T-cell (primary cell): ENCODE measurements around the gene COX15. TPM values are rescaled to one million over a fixed set of nuclear protein-coding genes. Genes with fewer than 3 reads are reported as not detected.

Source experiments
- ATAC-seq, 4 experiments: fragments of 200-7000 bp in 3 of 4; fragments of 150-1000 bp in 1 of 4; cut with Tn5 transposase; replicated peaks in 1 of 4; 1 replicate in 3 of 4; 2 replicates in 1 of 4; pipeline ENCODE4 v1.10.0; 2021; ENCODE audit warnings: moderate library complexity in 3 of 4, mild to moderate bottlenecking in 2 of 4, moderate number of reproducible peaks in 1 of 4
- CTCF ChIA-PET, 2 donors: fragments of 300-600 bp; sonication (Branson Sonifier 250); formaldehyde crosslinking; loops; one replicate each; lab custom pipeline; 2022; ENCODE audit warnings: antibody characterized with exemption in 2 of 2; lab: Charles Lee
- POLR2A ChIA-PET, 2 donors: fragments of 300-600 bp; sonication (Branson Sonifier 250); formaldehyde crosslinking; loops; one replicate each; lab custom pipeline; 2022; ENCODE audit warnings: antibody characterized with exemption in 2 of 2; lab: Charles Lee
- DNase-seq, 35 experiments: peaks; one replicate each; pipeline versions ENCODE4 v3.0.0 to v3.0.0-alpha.2; 2013 to 2023
- H3K27ac ChIP-seq: one replicate; pipeline ENCODE4 v1.5.1; 2013; ENCODE audit warnings: low read length
- H3K27me3 ChIP-seq, 2 experiments: replicated peaks in 1 of 2; 1 replicate in 1 of 2; 2 replicates in 1 of 2; pipeline versions ENCODE4 v1.6.1 to v1.7.0; 2013; ENCODE audit warnings: low read length in 1 of 2, mixed read lengths in 1 of 2; ENCODE audit not compliant: control insufficient read depth in 2 of 2, insufficient read depth in 2 of 2; ENCODE audit errors: extremely low read depth in 1 of 2
- H3K36me3 ChIP-seq, 2 donors: 1 replicate in 1 of 2; 2 replicates in 1 of 2; pipeline versions ENCODE4 v1.6.1 to v1.7.0; 2013; ENCODE audit warnings: low read length in 1 of 2; ENCODE audit not compliant: control insufficient read depth in 2 of 2, insufficient read depth in 1 of 2; ENCODE audit errors: extremely low read depth in 1 of 2
- H3K4me1 ChIP-seq, 2 experiments: 1 replicate in 1 of 2; 2 replicates in 1 of 2; pipeline versions ENCODE4 v1.6.1 to v1.7.0; 2013; ENCODE audit warnings: low read length in 2 of 2, mixed read lengths in 1 of 2; ENCODE audit not compliant: insufficient read depth in 2 of 2, control insufficient read depth in 1 of 2; ENCODE audit errors: extremely low read depth in 1 of 2
- H3K4me3 ChIP-seq, 2 donors: 1 replicate in 1 of 2; 2 replicates in 1 of 2; pipeline versions ENCODE4 v1.5.1 to v1.7.0; 2013; ENCODE audit warnings: mild to moderate bottlenecking in 2 of 2, low read length in 1 of 2, moderate library complexity in 1 of 2; ENCODE audit not compliant: control insufficient read depth in 1 of 2; ENCODE audit errors: extremely low read depth in 1 of 2
- H3K9me3 ChIP-seq: 2 replicates; pipeline ENCODE4 v1.7.0; 2013
- H3K27ac Mint-ChIP-seq, 2 donors: one replicate each; pipeline ENCODE4 v1.8.0; 2020 to 2021; ENCODE audit warnings: mild to moderate bottlenecking in 2 of 2, mixed read lengths in 2 of 2
- H3K27me3 Mint-ChIP-seq, 2 donors: one replicate each; pipeline ENCODE4 v1.8.0; 2021 to 2022; ENCODE audit warnings: mixed read lengths in 2 of 2
- H3K36me3 Mint-ChIP-seq: one replicate; pipeline ENCODE4 v1.8.0; 2021; ENCODE audit warnings: mixed read lengths
- H3K4me1 Mint-ChIP-seq, 3 donors: one replicate each; pipeline ENCODE4 v1.8.0; 2020 to 2022; ENCODE audit warnings: mixed read lengths in 3 of 3, mild to moderate bottlenecking in 1 of 3
- H3K4me3 Mint-ChIP-seq, 3 donors: one replicate each; pipeline ENCODE4 v1.8.0; 2020 to 2022; ENCODE audit warnings: mild to moderate bottlenecking in 3 of 3, mixed read lengths in 3 of 3, moderate library complexity in 3 of 3
- H3K9me3 Mint-ChIP-seq, 3 donors: one replicate each; pipeline ENCODE4 v1.8.0; 2020 to 2022; ENCODE audit warnings: mixed read lengths in 3 of 3
- WGBS: methylation state at CpG from one replicate; pipeline ENCODE4 v1.1.5; 2013; ENCODE audit warnings: missing lambda C conversion rate; ENCODE audit not compliant: insufficient coverage; 5-methylcytosine and 5-hydroxymethylcytosine counted together
- total RNA-seq, 35 experiments: library from RNA in 6 of 35; stranded (reverse) in 6 of 35; fragments of 120-200 nt in 1 of 35; gene quantifications; one replicate each; pipeline versions ENCODE4 v1.2.1 to v1.2.4 and lab custom pipeline; 2013 to 2026

COX15 gene
- total RNA-seq, 5 donors from 2014 or later (not counting 1 experiment from before 2014, with no cell fraction given), result 18.6 to 36.7 (median 31.5) TPM

- ATAC-seq, result no peak
- Mint-ChIP-seq H3K4me3 (no peak overlapping the region), H3K27ac (no peak overlapping the region), H3K4me1 (no peaks in the 10 kb centered on the region), H3K36me3 (peaks cover 69% of the 10 kb centered on the region), H3K27me3 (no peaks in the 10 kb centered on the region), H3K9me3 (peaks cover 4 to 16% (median 9%) of the 10 kb centered on the region in 3 donors)
- ChIA-PET CTCF (interaction anchor here in 1 of 2 donors (0.6 kb wide), 1 partner anchor 20 kb away, joined by 4 read pairs; no protein-coding TSS in a partner anchor), POLR2A (no interaction called here)
- no peaks in the 10 kb centered on the region for H3K27me3 ChIP-seq
- 100% methylated on average over 1 of the region's 1 CpG for WGBS
- DNase-seq, result no peak
- peaks cover 12 to 52% of the 10 kb centered on the region in 2 donors for H3K36me3 ChIP-seq
- H3K4me3 ChIP-seq, result no peak overlapping the region
- H3K9me3 ChIP-seq, result no peaks in the 10 kb centered on the region
- H3K4me1 ChIP-seq, result no peaks in the 10 kb centered on the region
- no peak overlapping the region for H3K27ac ChIP-seq
Observed at GRCh38 chr10:99760321-99760720, 28.4 kb upstream of the COX15 start.

DNA sequence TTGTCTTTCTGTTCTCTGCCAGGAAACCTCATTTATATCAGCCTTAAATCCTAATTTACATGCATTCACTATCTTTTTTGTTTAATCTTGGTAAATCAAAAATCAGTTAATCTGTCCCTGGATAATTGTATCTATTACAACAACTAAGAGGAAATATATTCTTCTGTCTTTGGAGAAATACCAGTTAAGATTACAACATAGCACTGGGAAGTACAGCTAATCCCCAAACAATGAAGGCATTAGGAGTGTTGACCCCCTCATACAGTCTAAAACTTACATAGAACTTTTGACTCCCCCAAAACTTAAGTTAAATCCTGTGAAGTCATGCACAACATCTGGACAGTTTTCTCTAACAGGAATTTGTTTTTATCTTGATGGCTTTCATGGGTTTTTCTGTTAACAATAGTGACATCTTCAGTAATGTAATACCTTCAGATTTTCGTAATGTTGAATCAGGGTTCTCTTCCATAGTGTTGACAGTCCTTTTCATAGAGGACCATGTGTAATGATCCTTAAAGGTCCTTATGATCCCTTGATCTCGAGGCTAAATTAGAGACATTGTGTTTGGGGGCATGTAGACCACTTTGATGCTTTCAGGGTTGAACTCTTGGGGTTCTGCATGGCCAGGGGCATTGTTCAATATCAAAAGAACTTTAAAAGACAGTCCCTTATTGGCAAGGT is 26.4 kb upstream of the COX15 start:
- H3K27ac Mint-ChIP-seq, result no peak overlapping the region
- no peaks in the 10 kb centered on the region for H3K9me3 ChIP-seq
- no peak overlapping the region for H3K4me3 Mint-ChIP-seq
- no peak overlapping the region for H3K27ac ChIP-seq
- ChIA-PET POLR2A (no interaction called here), CTCF (no interaction called here)
- H3K4me1 Mint-ChIP-seq, result no peaks in the 10 kb centered on the region
- no peaks in the 10 kb centered on the region for H3K4me1 ChIP-seq
- 100% methylated on average over 1 of the region's 2 CpGs for WGBS
- peaks cover 12 to 65% of the 10 kb centered on the region in 2 donors for H3K36me3 ChIP-seq
- H3K9me3 Mint-ChIP-seq, result peaks cover 4 to 9% (median 9%) of the 10 kb centered on the region in 3 donors
- peaks cover 84% of the 10 kb centered on the region for H3K36me3 Mint-ChIP-seq
- DNase-seq (no peak), ATAC-seq (no peak)
- no peak overlapping the region for H3K4me3 ChIP-seq
- no peaks in the 10 kb centered on the region for H3K27me3 Mint-ChIP-seq
- no peaks in the 10 kb centered on the region for H3K27me3 ChIP-seq

- POLR2A ChIA-PET, result no interaction called here
- no peaks in the 10 kb centered on the region for H3K4me1 Mint-ChIP-seq
- no peak overlapping the region for H3K4me3 ChIP-seq
- H3K27ac ChIP-seq, result no peak overlapping the region
- H3K27ac Mint-ChIP-seq, result no peak overlapping the region
- no peaks in the 10 kb centered on the region for H3K27me3 ChIP-seq
- no peak overlapping the region for H3K4me3 Mint-ChIP-seq
- no CpG with 5 or more reads among the region's 1 CpG for WGBS
- no peaks in the 10 kb centered on the region for H3K4me1 ChIP-seq
- H3K9me3 Mint-ChIP-seq, result peaks cover 0 to 3% (median 1%) of the 10 kb centered on the region in 3 donors
- no peak for ATAC-seq
- DNase-seq, result no peak
- peaks cover 12 to 81% of the 10 kb centered on the region in 2 donors for H3K36me3 ChIP-seq
- CTCF ChIA-PET, result no interaction called here
- no peaks in the 10 kb centered on the region for H3K27me3 Mint-ChIP-seq
- H3K36me3 Mint-ChIP-seq, result peaks cover 84% of the 10 kb centered on the region
- no peaks in the 10 kb centered on the region for H3K9me3 ChIP-seq
Observed at GRCh38 chr10:99756159-99756558, 24.2 kb upstream of the COX15 start.

GRCh38 chr10:99754670-99755069 is 22.7 kb upstream of the COX15 start:
- CTCF ChIA-PET, result no interaction called here
- no peak overlapping the region for H3K4me3 Mint-ChIP-seq

GRCh38 chr10:99750641-99751040 is 18.7 kb upstream of the COX15 start:
- Mint-ChIP-seq H3K27ac (no peak overlapping the region), H3K4me3 (no peak overlapping the region), H3K4me1 (peaks cover 9 to 13% (median 9%) of the 10 kb centered on the region in 3 donors), H3K9me3 (no peaks in the 10 kb centered on the region), H3K36me3 (peaks cover 64% of the 10 kb centered on the region), H3K27me3 (no peaks in the 10 kb centered on the region)
- peaks cover 3 to 82% of the 10 kb centered on the region in 2 donors for H3K36me3 ChIP-seq
- H3K9me3 ChIP-seq, result no peaks in the 10 kb centered on the region
- POLR2A ChIA-PET, result no interaction called here
- CTCF ChIA-PET, result no interaction called here
- no peaks in the 10 kb centered on the region for H3K4me1 ChIP-seq
- H3K27me3 ChIP-seq, result no peaks in the 10 kb centered on the region
- H3K4me3 ChIP-seq, result no peak overlapping the region
- H3K27ac ChIP-seq, result no peak overlapping the region
- DNase-seq (no peak), ATAC-seq (no peak)

More at GRCh38 chr10:99754670-99755069, 22.7 kb upstream of the COX15 start:
- Histone ChIP-seq H3K4me1 (no peaks in the 10 kb centered on the region), H3K4me3 (no peak overlapping the region), H3K27me3 (no peaks in the 10 kb centered on the region), H3K9me3 (no peaks in the 10 kb centered on the region), H3K27ac (no peak overlapping the region), H3K36me3 (peaks cover under 1 to 81% of the 10 kb centered on the region in 2 donors)
- Mint-ChIP-seq H3K27me3 (no peaks in the 10 kb centered on the region), H3K9me3 (no peaks in the 10 kb centered on the region), H3K4me1 (peaks cover 0 to 2% (median under 1%) of the 10 kb centered on the region in 3 donors), H3K27ac (no peak overlapping the region), H3K36me3 (peaks cover 83% of the 10 kb centered on the region)
- POLR2A ChIA-PET, result interaction anchor here in 1 of 2 donors (1.0 kb wide), 1 partner anchor 9 kb away, joined by 6 read pairs; no protein-coding TSS in a partner anchor
- DNase-seq (no peak), ATAC-seq (no peak)
- WGBS, result no CpG with 5 or more reads among the region's 1 CpG

- no CpG with 5 or more reads among the region's 2 CpGs for WGBS
- POLR2A ChIA-PET, result interaction anchor here in 1 of 2 donors (0.7 kb wide), 1 partner anchor 223 kb away, joined by 3 read pairs; no protein-coding TSS in a partner anchor
- H3K36me3 ChIP-seq, result peaks cover 3 to 80% of the 10 kb centered on the region in 2 donors
- H3K27ac ChIP-seq, result no peak overlapping the region
- peaks cover 60% of the 10 kb centered on the region for H3K36me3 Mint-ChIP-seq
- DNase-seq (no peak), ATAC-seq (no peak)
- H3K9me3 Mint-ChIP-seq, result no peaks in the 10 kb centered on the region
- H3K27ac Mint-ChIP-seq, result no peak overlapping the region
- H3K9me3 ChIP-seq, result no peaks in the 10 kb centered on the region
- H3K27me3 Mint-ChIP-seq, result no peaks in the 10 kb centered on the region
- no peaks in the 10 kb centered on the region for H3K4me1 ChIP-seq
- H3K4me1 Mint-ChIP-seq, result peaks cover 9 to 13% (median 9%) of the 10 kb centered on the region in 3 donors
- H3K4me3 ChIP-seq, result no peak overlapping the region
- H3K27me3 ChIP-seq, result no peaks in the 10 kb centered on the region
- H3K4me3 Mint-ChIP-seq, result no peak overlapping the region
- CTCF ChIA-PET, result no interaction called here
Observed at GRCh38 chr10:99748823-99749451, 17.0 kb upstream of the COX15 start.
